ENCODE results near the gene OCSTAMP. TPM values are rescaled to one million over a fixed set of nuclear protein-coding genes. Genes with fewer than 3 reads are reported as not detected.

Gene OCSTAMP
- total RNA-seq, 2 donors from 2014 or later: not detected

- no peak for DNase-seq
- no peaks in the 10 kb centered on the region for H3K27me3 ChIP-seq
- H3K4me3 ChIP-seq: no peak overlapping the region
- H3K4me1 ChIP-seq: no peaks in the 10 kb centered on the region
- H3K27ac ChIP-seq: no peak overlapping the region
- H3K9ac ChIP-seq (ENCODE audit: low read depth in 2 of 2, low read length in 2 of 2): no peak overlapping the region
- no peak for TF ChIP-seq CTCF (IDR thresholded peaks at IDR 0.05)
- intact Hi-C loops (cut with DNase I): no loop called here
- no peaks in the 10 kb centered on the region for H3K9me3 ChIP-seq
- H3K36me3 ChIP-seq: no peaks in the 10 kb centered on the region
Observed at GRCh38 chr20:46543959-46544358, 6.5 kb downstream of the OCSTAMP start.

- no peak overlapping the region for H3K9ac ChIP-seq (ENCODE audit: low read depth in 2 of 2, low read length in 2 of 2)
Observed at GRCh38 chr20:46543033-46543432, 7.4 kb downstream of the OCSTAMP start.

GRCh38 chr20:46541229-46541935, 9.1 kb downstream of the OCSTAMP start:
- Histone ChIP-seq H3K4me1 (no peaks in the 10 kb centered on the region), H3K4me3 (no peak overlapping the region), H3K36me3 (no peaks in the 10 kb centered on the region), H3K27ac (no peak overlapping the region), H3K9ac (ENCODE audit: low read depth in 2 of 2, low read length in 2 of 2) (no peak overlapping the region), H3K27me3 (no peaks in the 10 kb centered on the region), H3K9me3 (no peaks in the 10 kb centered on the region)
- no peak for DNase-seq
- intact Hi-C loops (cut with DNase I): no loop called here
- TF ChIP-seq CTCF (IDR thresholded peaks at IDR 0.05): no peak

More at GRCh38 chr20:46543033-46543432, 7.4 kb downstream of the OCSTAMP start:
- Histone ChIP-seq H3K27ac (no peak overlapping the region), H3K4me1 (no peaks in the 10 kb centered on the region), H3K27me3 (no peaks in the 10 kb centered on the region), H3K9me3 (no peaks in the 10 kb centered on the region), H3K36me3 (no peaks in the 10 kb centered on the region), H3K4me3 (no peak overlapping the region)
- TF ChIP-seq CTCF (IDR thresholded peaks at IDR 0.05): no peak
- DNase-seq: no peak
- intact Hi-C loops (cut with DNase I): no loop called here

- Histone ChIP-seq H3K9me3 (no peaks in the 10 kb centered on the region), H3K27ac (no peak overlapping the region), H3K9ac (ENCODE audit: low read depth in 2 of 2, low read length in 2 of 2) (no peak overlapping the region), H3K4me3 (no peak overlapping the region), H3K27me3 (no peaks in the 10 kb centered on the region), H3K4me1 (no peaks in the 10 kb centered on the region), H3K36me3 (no peaks in the 10 kb centered on the region)
- intact Hi-C loops (cut with DNase I): no loop called here
- TF ChIP-seq CTCF (IDR thresholded peaks at IDR 0.05): no peak
- DNase-seq: no peak
Observed at GRCh38 chr20:46539113-46539512, 11.3 kb downstream of the OCSTAMP start.

- no peak overlapping the region for H3K9ac ChIP-seq (ENCODE audit: low read depth in 2 of 2, low read length in 2 of 2)
- no peaks in the 10 kb centered on the region for H3K4me1 ChIP-seq
- H3K4me3 ChIP-seq: no peak overlapping the region
- H3K27ac ChIP-seq: no peak overlapping the region
- no peak for TF ChIP-seq CTCF (IDR thresholded peaks at IDR 0.05)
- no peak for DNase-seq
- H3K9me3 ChIP-seq: no peaks in the 10 kb centered on the region
- H3K36me3 ChIP-seq: no peaks in the 10 kb centered on the region
- no peaks in the 10 kb centered on the region for H3K27me3 ChIP-seq
- intact Hi-C loops (cut with DNase I): no loop called here
Observed at GRCh38 chr20:46530640-46531039, 19.8 kb downstream of the OCSTAMP start.
